ENCODE results near the gene DLG1. TPM values are rescaled to one million over a fixed set of nuclear protein-coding genes. Genes with fewer than 3 reads are reported as not detected.

The DLG1 gene
- polyA plus RNA-seq, 1 donor from 2014 or later: 43.9 TPM

DNA sequence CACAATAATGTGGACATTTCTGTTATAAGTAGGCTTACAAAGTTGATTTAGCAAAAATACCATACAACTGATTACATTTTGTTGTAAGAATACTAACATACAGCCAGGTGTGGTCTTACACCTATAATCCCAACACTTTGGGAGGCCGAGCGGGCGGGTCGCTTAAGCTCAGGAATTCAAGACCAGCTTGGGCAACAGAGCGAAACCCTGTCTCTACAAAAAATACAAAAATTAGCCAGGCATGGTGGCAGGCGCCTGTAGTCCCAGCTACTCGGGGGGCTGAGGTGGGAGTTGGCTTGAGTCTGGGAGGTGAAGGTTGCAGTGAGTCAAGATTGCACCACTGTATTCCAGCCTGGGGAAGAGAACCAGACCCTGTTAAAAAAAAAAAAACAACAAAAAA is 67.1 kb downstream of the DLG1 start:
- no peak for TF ChIP-seq SMC3 (conservative IDR thresholded peaks at IDR 0.05; ENCODE audit: poor library complexity)
- TF ChIP-seq TAF1 (IDR thresholded peaks at IDR 0.05; ENCODE audit: low read depth): no peak
- TF ChIP-seq, protein P1, sequence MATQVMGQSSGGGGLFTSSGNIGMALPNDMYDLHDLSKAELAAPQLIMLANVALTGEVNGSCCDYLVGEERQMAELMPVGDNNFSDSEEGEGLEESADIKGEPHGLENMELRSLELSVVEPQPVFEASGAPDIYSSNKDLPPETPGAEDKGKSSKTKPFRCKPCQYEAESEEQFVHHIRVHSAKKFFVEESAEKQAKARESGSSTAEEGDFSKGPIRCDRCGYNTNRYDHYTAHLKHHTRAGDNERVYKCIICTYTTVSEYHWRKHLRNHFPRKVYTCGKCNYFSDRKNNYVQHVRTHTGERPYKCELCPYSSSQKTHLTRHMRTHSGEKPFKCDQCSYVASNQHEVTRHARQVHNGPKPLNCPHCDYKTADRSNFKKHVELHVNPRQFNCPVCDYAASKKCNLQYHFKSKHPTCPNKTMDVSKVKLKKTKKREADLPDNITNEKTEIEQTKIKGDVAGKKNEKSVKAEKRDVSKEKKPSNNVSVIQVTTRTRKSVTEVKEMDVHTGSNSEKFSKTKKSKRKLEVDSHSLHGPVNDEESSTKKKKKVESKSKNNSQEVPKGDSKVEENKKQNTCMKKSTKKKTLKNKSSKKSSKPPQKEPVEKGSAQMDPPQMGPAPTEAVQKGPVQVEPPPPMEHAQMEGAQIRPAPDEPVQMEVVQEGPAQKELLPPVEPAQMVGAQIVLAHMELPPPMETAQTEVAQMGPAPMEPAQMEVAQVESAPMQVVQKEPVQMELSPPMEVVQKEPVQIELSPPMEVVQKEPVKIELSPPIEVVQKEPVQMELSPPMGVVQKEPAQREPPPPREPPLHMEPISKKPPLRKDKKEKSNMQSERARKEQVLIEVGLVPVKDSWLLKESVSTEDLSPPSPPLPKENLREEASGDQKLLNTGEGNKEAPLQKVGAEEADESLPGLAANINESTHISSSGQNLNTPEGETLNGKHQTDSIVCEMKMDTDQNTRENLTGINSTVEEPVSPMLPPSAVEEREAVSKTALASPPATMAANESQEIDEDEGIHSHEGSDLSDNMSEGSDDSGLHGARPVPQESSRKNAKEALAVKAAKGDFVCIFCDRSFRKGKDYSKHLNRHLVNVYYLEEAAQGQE (IDR thresholded peaks at IDR 0.05; ENCODE audit: borderline replicate concordance): no peak
- no peak for TF ChIP-seq EZH2 (IDR thresholded peaks at IDR 0.05; ENCODE audit: borderline replicate concordance, insufficient read depth, low read length, poor library complexity, severe bottlenecking)
- TF ChIP-seq EP300 (conservative IDR thresholded peaks at IDR 0.05; ENCODE audit: poor library complexity, severe bottlenecking): no peak
- no peak for TF ChIP-seq RAD21 (conservative IDR thresholded peaks at IDR 0.05)
- no peak for TF ChIP-seq MXI1 (conservative IDR thresholded peaks at IDR 0.05; ENCODE audit: poor library complexity, severe bottlenecking)
- TF ChIP-seq, protein P2, sequence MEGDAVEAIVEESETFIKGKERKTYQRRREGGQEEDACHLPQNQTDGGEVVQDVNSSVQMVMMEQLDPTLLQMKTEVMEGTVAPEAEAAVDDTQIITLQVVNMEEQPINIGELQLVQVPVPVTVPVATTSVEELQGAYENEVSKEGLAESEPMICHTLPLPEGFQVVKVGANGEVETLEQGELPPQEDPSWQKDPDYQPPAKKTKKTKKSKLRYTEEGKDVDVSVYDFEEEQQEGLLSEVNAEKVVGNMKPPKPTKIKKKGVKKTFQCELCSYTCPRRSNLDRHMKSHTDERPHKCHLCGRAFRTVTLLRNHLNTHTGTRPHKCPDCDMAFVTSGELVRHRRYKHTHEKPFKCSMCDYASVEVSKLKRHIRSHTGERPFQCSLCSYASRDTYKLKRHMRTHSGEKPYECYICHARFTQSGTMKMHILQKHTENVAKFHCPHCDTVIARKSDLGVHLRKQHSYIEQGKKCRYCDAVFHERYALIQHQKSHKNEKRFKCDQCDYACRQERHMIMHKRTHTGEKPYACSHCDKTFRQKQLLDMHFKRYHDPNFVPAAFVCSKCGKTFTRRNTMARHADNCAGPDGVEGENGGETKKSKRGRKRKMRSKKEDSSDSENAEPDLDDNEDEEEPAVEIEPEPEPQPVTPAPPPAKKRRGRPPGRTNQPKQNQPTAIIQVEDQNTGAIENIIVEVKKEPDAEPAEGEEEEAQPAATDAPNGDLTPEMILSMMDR (IDR thresholded peaks at IDR 0.05; ENCODE audit: poor library complexity, severe bottlenecking): no peak
- TF ChIP-seq POLR2AphosphoS5 (IDR thresholded peaks at IDR 0.05): no peak
- H2AFZ ChIP-seq (ENCODE audit: low read depth, low read length): no peak overlapping the region
- no peaks in the 10 kb centered on the region for H3K27me3 ChIP-seq (ENCODE audit: insufficient read depth, low read depth, low read length)
- H3K9me3 ChIP-seq (ENCODE audit: low read length): peaks cover 3% of the 10 kb centered on the region
- no peak overlapping the region for H3K4me3 ChIP-seq (ENCODE audit: low read length)
- H3K9me2 ChIP-seq (ENCODE audit: insufficient read depth, low read length): no peaks in the 10 kb centered on the region
- H4K20me1 ChIP-seq (ENCODE audit: insufficient read depth): no peaks in the 10 kb centered on the region
- H3K79me2 ChIP-seq (replicated peaks; ENCODE audit: insufficient read depth, low read length): peaks cover 34% of the 10 kb centered on the region
- no peak overlapping the region for H3K27ac ChIP-seq (ENCODE audit: low read length)
- H3K9ac ChIP-seq (ENCODE audit: low read length): no peak overlapping the region
- H3K36me3 ChIP-seq (ENCODE audit: insufficient read depth, low read length): peaks cover 3% of the 10 kb centered on the region
- no peak overlapping the region for H3K4me2 ChIP-seq (ENCODE audit: low read length)
- no peaks in the 10 kb centered on the region for H3F3A ChIP-seq (ENCODE audit: insufficient read depth, low read length, poor library complexity, severe bottlenecking)

DNA sequence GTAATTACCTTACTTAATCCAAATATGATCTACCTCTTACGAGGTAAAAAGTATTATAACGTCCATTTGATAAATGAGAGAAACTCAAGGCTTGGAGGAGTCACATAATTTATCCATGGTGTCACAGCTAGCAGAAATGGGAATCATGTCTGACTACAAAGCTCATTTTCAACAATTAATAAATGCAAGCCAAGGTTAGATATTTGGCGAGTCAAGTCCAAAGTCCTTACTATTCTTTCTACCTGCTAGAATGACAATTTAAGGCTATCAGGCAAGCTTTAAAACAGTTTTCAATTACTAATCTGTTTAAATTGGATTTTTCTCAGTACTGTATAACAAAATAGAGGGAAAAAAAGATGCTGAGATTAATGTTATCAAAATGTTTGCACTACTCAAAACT is 68.6 kb downstream of the DLG1 start:
- no peak overlapping the region for H3K4me3 ChIP-seq (ENCODE audit: low read length)
- no peak overlapping the region for H3K4me2 ChIP-seq (ENCODE audit: low read length)
- no peak overlapping the region for H2AFZ ChIP-seq (ENCODE audit: low read depth, low read length)
- no peak overlapping the region for H3K27ac ChIP-seq (ENCODE audit: low read length)
- no peaks in the 10 kb centered on the region for H3K9me3 ChIP-seq (ENCODE audit: low read length)
- no peaks in the 10 kb centered on the region for H3K27me3 ChIP-seq (ENCODE audit: insufficient read depth, low read depth, low read length)
- no peaks in the 10 kb centered on the region for H4K20me1 ChIP-seq (ENCODE audit: insufficient read depth)
- H3K36me3 ChIP-seq (ENCODE audit: insufficient read depth, low read length): no peaks in the 10 kb centered on the region
- H3K79me2 ChIP-seq (replicated peaks; ENCODE audit: insufficient read depth, low read length): peaks cover 39% of the 10 kb centered on the region
- H3K9me2 ChIP-seq (ENCODE audit: insufficient read depth, low read length): no peaks in the 10 kb centered on the region
- no peak overlapping the region for H3K9ac ChIP-seq (ENCODE audit: low read length)
- TF ChIP-seq TAF1 (IDR thresholded peaks at IDR 0.05; ENCODE audit: low read depth) (no peak), MXI1 (conservative IDR thresholded peaks at IDR 0.05; ENCODE audit: poor library complexity, severe bottlenecking) (no peak), RAD21 (conservative IDR thresholded peaks at IDR 0.05) (no peak), EZH2 (IDR thresholded peaks at IDR 0.05; ENCODE audit: borderline replicate concordance, insufficient read depth, low read length, poor library complexity, severe bottlenecking) (no peak), EP300 (conservative IDR thresholded peaks at IDR 0.05; ENCODE audit: poor library complexity, severe bottlenecking) (no peak), POLR2AphosphoS5 (IDR thresholded peaks at IDR 0.05) (no peak)
- TF ChIP-seq, protein P1 (IDR thresholded peaks at IDR 0.05; ENCODE audit: borderline replicate concordance): no peak
- no peaks in the 10 kb centered on the region for H3F3A ChIP-seq (ENCODE audit: insufficient read depth, low read length, poor library complexity, severe bottlenecking)

Measured in neural cell (in vitro differentiated cells).